Spinal cord (tissue), 10 donors: ENCODE data around the gene NDUFB2. TPM values are rescaled to one million over a fixed set of nuclear protein-coding genes. Genes with fewer than 3 reads are reported as not detected.
A peak's percentile ranks its signal among the peaks of the same experiment; 100 is the strongest.

Experiments used
- DNase-seq, 6 donors: peaks; one replicate each; pipeline versions ENCODE4 v3.0.0 to v3.0.0-alpha.2; 2013 to 2015; ENCODE audit warnings: low spot score in 6 of 6, low read depth in 4 of 6
- H3K27ac ChIP-seq: one replicate; pipeline ENCODE4 v1.5.1; 2013; ENCODE audit warnings: low read depth, low read length, control low read depth
- H3K27me3 ChIP-seq: one replicate; pipeline ENCODE4 v1.6.1; 2013; ENCODE audit warnings: low read length; ENCODE audit not compliant: control insufficient read depth, insufficient read depth
- H3K36me3 ChIP-seq: one replicate; pipeline ENCODE4 v1.6.1; 2013; ENCODE audit warnings: low read length; ENCODE audit not compliant: control insufficient read depth, insufficient read depth
- H3K4me1 ChIP-seq: one replicate; pipeline ENCODE4 v1.6.1; 2013; ENCODE audit warnings: low read length; ENCODE audit not compliant: control insufficient read depth, insufficient read depth
- H3K4me3 ChIP-seq: one replicate; pipeline ENCODE4 v1.5.1; 2013; ENCODE audit warnings: low read depth, low read length, control low read depth
- H3K9me3 ChIP-seq: one replicate; pipeline ENCODE4 v1.6.1; 2013; ENCODE audit warnings: low read length; ENCODE audit not compliant: control insufficient read depth, insufficient read depth
- WGBS: methylation state at CpG from one replicate; pipeline ENCODE4 v1.1.5; 2013; ENCODE audit warnings: missing lambda C conversion rate; ENCODE audit not compliant: insufficient coverage; 5-methylcytosine and 5-hydroxymethylcytosine counted together
- polyA plus RNA-seq, 2 donors: library from polyadenylated mRNA; unstranded; fragments of 120-200 nt; gene quantifications; one replicate each; pipeline ENCODE4 v1.2.1, GENCODE V29; 2013; ENCODE audit not compliant: insufficient read length in 2 of 2
- total RNA-seq, 2 donors: library from RNA; depleted of rRNA in 1 of 2; stranded (reverse); fragments of 120-200 nt in 1 of 2; fragments of >200 nt in 1 of 2; gene quantifications; one replicate each; pipeline versions ENCODE4 v1.2.3 to v1.2.4, GENCODE V29; 2013 to 2014
- donor health status: healthy.

Gene NDUFB2
- total and polyA plus RNA-seq, 4 donors = 113 to 313 (median 292) TPM

- Histone ChIP-seq H3K4me3 (no peak overlapping the region), H3K9me3 (no peaks in the 10 kb centered on the region), H3K27me3 (no peaks in the 10 kb centered on the region), H3K27ac (no peak overlapping the region), H3K36me3 (no peaks in the 10 kb centered on the region), H3K4me1 (no peaks in the 10 kb centered on the region)
- no CpG with 5 or more reads among the region's 5 CpGs for WGBS
- no peak for DNase-seq
Observed at GRCh38 chr7:140719721-140720120, 23.2 kb downstream of the NDUFB2 start.

- H3K27me3 ChIP-seq = no peaks in the 10 kb centered on the region
- DNase-seq = peak in 1 of 6 donors; percentile 6
- H3K36me3 ChIP-seq = no peaks in the 10 kb centered on the region
- WGBS = no CpG with 5 or more reads among the region's 1 CpG
- H3K27ac ChIP-seq = no peak overlapping the region
- H3K4me3 ChIP-seq = no peak overlapping the region
- H3K4me1 ChIP-seq = no peaks in the 10 kb centered on the region
- no peaks in the 10 kb centered on the region for H3K9me3 ChIP-seq
Observed at GRCh38 chr7:140722254-140722653, 25.7 kb downstream of the NDUFB2 start.

- H3K27me3 ChIP-seq = no peaks in the 10 kb centered on the region
- H3K27ac ChIP-seq = no peak overlapping the region
- H3K36me3 ChIP-seq = no peaks in the 10 kb centered on the region
- H3K9me3 ChIP-seq = no peaks in the 10 kb centered on the region
- no CpG with 5 or more reads among the region's 6 CpGs for WGBS
- H3K4me1 ChIP-seq = no peaks in the 10 kb centered on the region
- H3K4me3 ChIP-seq = no peak overlapping the region
- no peak for DNase-seq
Observed at GRCh38 chr7:140723006-140723405, 26.5 kb downstream of the NDUFB2 start.

GRCh38 chr7:140723574-140723973 is 27.1 kb downstream of the NDUFB2 start:
- no peak overlapping the region for H3K4me3 ChIP-seq
- H3K27ac ChIP-seq = no peak overlapping the region
- no peak for DNase-seq
- no peaks in the 10 kb centered on the region for H3K36me3 ChIP-seq
- no peaks in the 10 kb centered on the region for H3K27me3 ChIP-seq
- WGBS = 93% methylated on average over 2 of the region's 3 CpGs
- no peaks in the 10 kb centered on the region for H3K9me3 ChIP-seq
- no peaks in the 10 kb centered on the region for H3K4me1 ChIP-seq

- no peak for DNase-seq
- H3K4me3 ChIP-seq = no peak overlapping the region
- H3K36me3 ChIP-seq = peaks cover 7% of the 10 kb centered on the region
- H3K9me3 ChIP-seq = no peaks in the 10 kb centered on the region
- H3K4me1 ChIP-seq = no peaks in the 10 kb centered on the region
- no peaks in the 10 kb centered on the region for H3K27me3 ChIP-seq
- H3K27ac ChIP-seq = no peak overlapping the region
- WGBS = no CpG with 5 or more reads among the region's 1 CpG
Observed at GRCh38 chr7:140724706-140725105, 28.2 kb downstream of the NDUFB2 start.

GRCh38 chr7:140726281-140726680 is 29.8 kb downstream of the NDUFB2 start:
- Histone ChIP-seq H3K27ac (no peak overlapping the region), H3K36me3 (peaks cover 11% of the 10 kb centered on the region), H3K4me3 (no peak overlapping the region), H3K9me3 (no peaks in the 10 kb centered on the region), H3K27me3 (no peaks in the 10 kb centered on the region), H3K4me1 (no peaks in the 10 kb centered on the region)
- WGBS = no CpG with 5 or more reads among the region's 2 CpGs
- peak in 3 of 6 donors; percentile 11 to 60 (median 27) for DNase-seq

- Histone ChIP-seq H3K27ac (no peak overlapping the region), H3K36me3 (peaks cover 13% of the 10 kb centered on the region), H3K4me1 (no peaks in the 10 kb centered on the region), H3K27me3 (no peaks in the 10 kb centered on the region), H3K4me3 (no peak overlapping the region), H3K9me3 (no peaks in the 10 kb centered on the region)
- no peak for DNase-seq
- 100% methylated on average over 1 of the region's 2 CpGs for WGBS
Observed at GRCh38 chr7:140732416-140732815, 35.9 kb downstream of the NDUFB2 start.

- no peak for DNase-seq
- Histone ChIP-seq H3K4me3 (no peak overlapping the region), H3K36me3 (peaks cover 13% of the 10 kb centered on the region), H3K27ac (no peak overlapping the region), H3K9me3 (no peaks in the 10 kb centered on the region), H3K27me3 (no peaks in the 10 kb centered on the region), H3K4me1 (no peaks in the 10 kb centered on the region)
- no CpG with 5 or more reads among the region's 2 CpGs for WGBS
Observed at GRCh38 chr7:140734096-140734495, 37.6 kb downstream of the NDUFB2 start.

- WGBS = no CpG with 5 or more reads among the region's 2 CpGs
- DNase-seq = no peak
- Histone ChIP-seq H3K27ac (no peak overlapping the region), H3K4me1 (no peaks in the 10 kb centered on the region), H3K4me3 (no peak overlapping the region), H3K27me3 (no peaks in the 10 kb centered on the region), H3K9me3 (no peaks in the 10 kb centered on the region), H3K36me3 (peaks cover 10% of the 10 kb centered on the region)
Observed at GRCh38 chr7:140734729-140735128, 38.2 kb downstream of the NDUFB2 start.

- DNase-seq = no peak
- Histone ChIP-seq H3K4me3 (no peak overlapping the region), H3K27ac (no peak overlapping the region), H3K36me3 (peaks cover 5% of the 10 kb centered on the region), H3K9me3 (no peaks in the 10 kb centered on the region), H3K4me1 (no peaks in the 10 kb centered on the region), H3K27me3 (no peaks in the 10 kb centered on the region)
Observed at GRCh38 chr7:140738280-140738679, 41.8 kb downstream of the NDUFB2 start.
